HG03521 (cell line): ENCODE results near the gene C9orf153.
"Not testable (repeated sequence)": the region's sequence is repeated elsewhere in the genome, so short reads cannot be mapped to it uniquely, and the experiment has no call there.

Experiments used
- ATAC-seq: cut with Tn5 transposase; IDR thresholded peaks from one replicate; pipeline ENCODE4 v1.9.1; 2021; ENCODE audit warnings: mild to moderate bottlenecking, moderate library complexity; ENCODE audit not compliant: unreplicated experiment

Gene C9orf153

DNA sequence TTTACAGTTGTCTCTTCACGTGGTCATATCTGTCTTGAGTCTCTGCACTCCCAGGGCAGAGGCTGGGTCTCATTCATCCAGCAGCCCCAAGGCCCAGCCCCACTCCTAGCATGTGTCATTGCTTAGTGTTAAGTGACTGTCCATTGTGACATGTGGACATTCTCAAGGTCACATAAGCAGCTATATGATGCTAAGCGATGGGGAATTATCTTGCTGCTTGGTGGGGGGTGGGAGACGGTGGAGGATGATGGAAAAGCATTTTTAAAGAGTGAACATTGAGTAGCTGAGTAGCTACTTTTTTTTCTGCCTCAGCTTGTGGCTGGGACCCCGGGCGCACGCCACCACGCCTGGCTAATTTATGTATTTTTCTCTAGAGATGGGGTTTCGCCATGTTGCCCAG is at the start of gene C9orf153:
Gene C9orf153 (minus strand): TSS at position 101 of the 400 bp plus-strand sequence. CDS start 30,054 bp downstream, outside the sequence.
- ATAC-seq, result no peak

- ATAC-seq, result no peak
These were observed 49.2 kb upstream of the C9orf153 start for GRCh38 chr9:86308687-86309086.

DNA sequence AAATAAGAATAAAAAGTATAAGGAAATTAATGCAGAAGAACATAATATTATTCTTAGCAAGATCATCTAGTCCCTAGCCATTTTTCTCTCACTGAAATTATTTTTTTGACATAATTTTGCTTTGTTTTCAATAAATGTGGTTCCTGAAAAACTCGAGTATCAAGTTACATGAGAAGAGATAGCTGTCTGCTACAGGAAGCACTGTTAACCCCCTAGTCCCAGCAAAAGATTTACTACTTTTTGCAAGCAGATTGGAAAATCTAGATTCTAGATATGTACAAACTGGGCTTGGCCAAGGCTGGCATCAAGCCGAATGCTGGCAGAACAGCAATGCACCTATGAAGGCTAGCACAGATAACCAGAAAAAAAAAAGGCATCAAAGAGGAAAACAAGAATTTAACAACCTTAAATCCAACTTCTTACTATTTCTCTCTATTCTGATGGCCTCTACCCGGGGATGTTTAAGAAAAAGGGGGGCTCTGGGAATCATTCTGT is 44.8 kb upstream of the C9orf153 start:
- no peak for ATAC-seq

- ATAC-seq, result no peak
These were observed 44.0 kb upstream of the C9orf153 start for GRCh38 chr9:86303316-86303975.

- no peak for ATAC-seq
These were observed 42.2 kb upstream of the C9orf153 start for GRCh38 chr9:86301686-86302085.

- no peak for ATAC-seq
These were observed 41.2 kb upstream of the C9orf153 start for GRCh38 chr9:86300701-86301100.

GRCh38 chr9:86298873-86299272 is 39.4 kb upstream of the C9orf153 start:
- no peak for ATAC-seq

DNA sequence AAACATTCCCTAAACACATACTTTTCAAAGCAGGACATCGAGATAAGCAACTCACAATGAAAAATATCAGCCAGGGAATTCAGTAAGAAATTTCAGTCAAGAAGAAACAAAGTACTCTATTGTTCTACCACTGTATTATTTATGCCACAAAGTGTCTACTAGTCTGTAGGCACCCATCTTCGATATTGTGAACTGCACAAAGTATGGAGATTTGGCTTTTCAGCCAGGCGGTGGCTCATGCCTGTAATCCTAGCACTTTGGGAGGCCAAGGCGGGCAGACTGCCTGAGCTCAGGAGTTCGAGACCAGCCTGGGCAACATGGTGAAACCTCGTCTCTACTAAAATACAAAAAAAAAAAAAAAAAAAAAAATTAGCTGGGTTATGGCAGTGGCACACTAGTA is 30.9 kb upstream of the C9orf153 start:
- ATAC-seq, result not testable (repeated sequence)

- no peak for ATAC-seq
These were observed 29.2 kb upstream of the C9orf153 start for GRCh38 chr9:86288499-86289198.

DNA sequence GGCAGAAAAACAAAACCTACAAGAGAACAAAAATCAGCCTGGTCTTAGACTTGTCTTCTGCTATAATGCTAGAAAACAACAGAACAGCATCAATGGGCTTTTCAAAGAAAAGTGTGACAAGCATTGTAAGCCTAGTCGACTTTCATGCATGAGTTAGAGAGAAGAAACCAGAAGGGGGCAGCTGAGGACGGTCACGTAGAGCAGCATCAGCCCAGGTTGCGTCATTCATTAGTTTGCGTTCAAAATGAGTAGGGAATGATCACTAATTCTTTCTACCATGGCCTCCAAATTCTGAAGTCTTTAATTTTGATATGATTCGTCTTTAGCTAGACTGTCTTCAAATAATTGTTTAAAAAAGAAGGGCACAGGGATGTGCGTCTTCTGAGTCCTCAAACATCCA is 27.6 kb upstream of the C9orf153 start:
- ATAC-seq, result no peak

DNA sequence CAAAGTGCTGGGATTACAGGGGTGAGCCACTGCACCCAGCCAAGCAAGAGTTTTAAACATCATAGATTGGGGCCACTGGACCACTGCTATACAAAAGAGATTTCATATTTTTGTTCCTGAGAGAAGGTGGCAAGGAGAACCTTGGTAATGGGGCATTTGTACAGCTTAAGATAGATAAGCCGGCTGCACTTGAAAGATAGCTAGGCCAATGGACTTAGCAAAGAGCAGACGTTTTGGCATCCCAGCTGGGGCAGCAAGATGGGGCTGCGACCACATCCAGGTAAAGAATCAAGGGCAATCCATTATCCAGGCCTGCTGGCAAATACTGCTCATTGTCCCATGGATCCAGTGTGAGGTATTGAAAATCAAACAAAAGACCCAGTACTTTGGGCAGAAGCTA is 26.8 kb upstream of the C9orf153 start:
- ATAC-seq, result no peak

GRCh38 chr9:86285261-86285660 is 25.8 kb upstream of the C9orf153 start:
- no peak for ATAC-seq

DNA sequence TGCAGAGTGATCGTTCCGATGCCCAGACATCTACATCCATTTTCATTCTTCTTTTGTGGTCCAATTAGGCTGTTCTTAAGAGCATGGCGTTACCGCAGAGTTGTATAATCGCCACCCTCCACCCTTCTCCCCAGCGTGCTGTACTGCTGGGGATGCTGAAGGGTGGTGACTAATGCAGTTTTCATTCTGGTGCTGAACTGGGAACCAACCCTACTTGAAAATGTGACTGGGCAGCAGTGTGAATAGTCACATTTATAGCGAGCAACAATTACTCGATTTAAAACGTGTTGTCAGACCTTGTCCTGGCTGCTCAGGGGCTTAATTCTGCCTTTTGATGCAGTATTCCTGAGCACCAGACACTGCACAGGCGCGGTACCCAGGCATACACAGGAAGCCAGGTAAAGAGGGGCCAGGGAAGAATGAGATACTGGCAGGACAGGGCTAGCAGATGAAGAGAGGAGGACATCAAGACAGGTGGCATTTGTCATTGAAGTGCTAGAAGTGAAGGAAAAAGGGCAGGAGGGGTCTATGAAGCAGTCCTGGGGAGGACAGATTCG is 23.6 kb upstream of the C9orf153 start:
- ATAC-seq, result no peak

DNA sequence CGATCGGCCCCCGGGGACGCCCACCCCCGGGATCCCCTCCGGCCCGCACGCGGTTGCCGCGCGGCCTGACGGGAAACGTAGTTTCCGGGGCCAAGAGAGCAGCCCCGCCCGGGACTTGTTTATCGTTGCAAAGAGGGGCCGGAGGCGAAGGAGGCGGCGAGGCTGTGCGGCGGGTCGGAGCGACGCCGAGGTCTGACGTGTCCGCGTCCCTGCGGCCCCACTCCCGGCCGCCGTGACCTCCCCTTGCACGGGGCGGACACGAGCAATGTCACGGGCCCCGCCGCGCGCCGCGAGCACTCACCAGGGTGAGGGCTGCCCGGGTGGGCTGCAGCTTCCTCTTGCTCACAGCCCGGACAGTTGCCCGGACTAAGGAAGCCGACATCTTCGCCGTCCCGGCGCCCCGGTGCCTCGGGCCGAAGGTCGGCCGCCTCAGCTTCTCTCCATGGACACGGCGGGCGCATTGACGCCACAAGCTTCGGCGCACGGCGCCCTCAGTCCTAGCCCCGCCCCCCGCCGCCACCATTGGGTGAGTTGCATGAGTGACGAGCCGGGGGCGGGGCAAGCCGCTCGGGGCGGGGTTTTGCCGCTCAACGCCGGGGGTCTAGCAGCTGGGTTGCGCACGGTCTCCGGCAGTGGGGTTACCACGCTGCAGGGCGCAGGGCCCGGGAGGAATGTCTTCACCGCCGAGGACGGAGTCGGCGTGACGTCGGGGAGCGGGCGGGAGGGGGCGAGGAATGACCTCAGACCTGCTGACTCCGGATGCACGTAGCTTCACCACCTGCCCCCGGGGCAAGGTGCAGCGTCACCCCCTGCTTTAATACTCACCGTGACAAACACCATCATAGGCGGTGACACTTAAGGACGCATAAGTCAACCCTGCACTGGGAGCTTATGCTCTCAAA is 22.9 kb upstream of the C9orf153 start, which contains the start of gene ISCA1:
Gene ISCA1 (minus strand): TSS at position 462 of the 902 bp plus-strand sequence. CDS start 80 bp downstream, at position 382.
- peak; percentile 81 for ATAC-seq

- ATAC-seq, result no peak
These were observed 22.2 kb upstream of the C9orf153 start for GRCh38 chr9:86281593-86282076.

DNA sequence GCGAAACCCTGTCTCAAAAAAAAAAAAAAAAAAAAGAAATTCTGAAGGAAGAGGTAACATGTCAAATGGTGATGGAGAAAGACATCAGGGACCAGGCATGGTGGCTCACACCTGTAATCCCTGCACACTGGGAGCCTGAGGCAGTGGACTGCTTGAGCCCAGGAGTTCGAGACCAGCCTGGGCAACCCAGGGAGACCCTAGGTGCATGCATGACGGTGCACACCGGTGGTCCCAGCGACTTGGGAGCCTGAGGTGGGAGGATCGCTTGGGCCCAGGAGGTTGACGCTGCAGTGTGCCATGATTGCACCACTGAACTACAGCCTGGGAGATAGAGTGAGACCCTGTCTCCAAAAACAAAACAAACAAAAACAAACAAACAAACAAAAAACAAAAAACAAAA is 21.1 kb upstream of the C9orf153 start:
- ATAC-seq, result no peak

GRCh38 chr9:86279839-86280238 is 20.4 kb upstream of the C9orf153 start:
- no peak for ATAC-seq

DNA sequence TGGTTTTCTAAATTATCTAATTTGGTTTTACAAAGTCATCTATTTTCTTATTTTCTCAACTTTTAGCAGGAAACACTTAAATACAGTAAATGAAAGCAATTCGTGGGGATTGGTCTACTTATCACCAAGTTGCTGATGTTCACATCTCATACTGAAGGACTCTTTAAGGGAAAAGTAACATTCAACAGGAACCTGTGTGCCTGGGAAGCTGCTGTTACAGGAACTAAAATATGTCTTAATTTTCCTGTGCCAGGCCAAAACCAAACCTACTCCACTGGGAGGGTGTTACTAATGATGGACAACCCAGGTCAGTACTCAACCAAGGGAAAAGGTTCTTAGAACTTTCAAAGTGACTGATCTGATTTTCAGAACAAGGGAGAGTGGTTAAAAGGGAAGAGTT is 17.6 kb upstream of the C9orf153 start:
- no peak for ATAC-seq

DNA sequence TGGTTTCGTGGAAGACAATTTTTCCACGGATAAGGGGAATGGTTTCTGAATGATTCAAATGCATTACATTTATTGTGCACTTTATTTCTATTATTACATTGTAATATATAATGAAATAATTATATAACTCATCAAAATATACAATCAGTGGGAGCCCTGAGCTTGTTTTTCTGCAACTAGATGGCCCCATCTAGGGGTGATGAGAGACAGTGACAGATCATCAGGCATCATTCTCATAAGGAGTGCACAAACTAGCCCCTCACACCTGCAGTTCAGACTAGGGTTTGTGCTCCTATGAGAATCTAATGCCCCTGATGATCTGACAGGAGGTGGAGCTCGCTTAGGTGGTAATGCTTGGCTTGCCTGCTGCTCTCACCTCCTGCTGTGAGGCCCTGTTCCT is 16.5 kb upstream of the C9orf153 start:
- no peak for ATAC-seq

- ATAC-seq, result no peak
These were observed 15.6 kb upstream of the C9orf153 start for GRCh38 chr9:86274821-86275643.
